NOMO-1 treated with DMSO at 0.1 percent for 48 hours (cell line): ENCODE measurements around the gene MOXD1.
A peak's percentile ranks its signal among the peaks of the same experiment; 100 is the strongest.
"Not testable (repeated sequence)": the region's sequence is repeated elsewhere in the genome, so short reads cannot be mapped to it uniquely, and the experiment has no call there.

Source experiments
- DNase-seq: peaks from one replicate; lab custom pipeline; 2025; ENCODE audit not compliant: unreplicated experiment; lab: John Stamatoyannopoulos, UW

MOXD1 gene

DNA sequence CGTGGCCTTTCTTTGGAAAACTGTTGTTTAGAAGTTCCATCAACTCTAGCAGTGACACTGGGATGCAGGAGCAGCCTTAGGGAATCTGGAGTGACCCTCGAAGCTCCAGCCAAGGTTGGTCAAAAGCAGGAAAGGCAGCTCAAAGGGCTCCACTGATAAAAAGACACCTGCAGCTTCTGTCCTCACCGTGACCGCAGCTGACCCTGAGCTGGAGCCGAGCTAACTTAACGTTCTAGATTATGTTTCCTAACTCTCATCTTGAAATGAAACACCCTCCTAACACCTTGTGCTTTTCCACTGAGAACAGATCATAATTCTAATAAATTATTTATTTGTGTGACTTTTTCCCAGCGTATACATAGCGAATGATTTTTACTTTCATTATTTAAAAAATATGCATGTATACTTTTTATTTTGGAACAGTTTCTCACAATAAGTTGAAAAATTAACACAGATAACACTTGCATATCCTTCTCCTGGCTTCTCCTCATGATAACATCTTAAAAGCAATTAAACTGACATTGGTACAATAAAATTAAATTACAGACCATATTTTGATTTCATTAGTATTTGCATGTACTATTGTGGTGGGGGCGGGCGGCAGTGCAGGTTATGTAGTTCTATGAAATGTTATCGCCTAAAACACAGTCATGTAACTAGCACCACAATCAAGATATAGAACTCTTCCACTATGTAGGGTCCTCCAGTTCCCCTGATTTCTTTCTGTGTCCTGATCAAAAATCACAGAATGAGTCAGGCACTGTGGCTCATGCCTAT, 116.1 kb downstream of the MOXD1 start:
- no peak for DNase-seq

DNA sequence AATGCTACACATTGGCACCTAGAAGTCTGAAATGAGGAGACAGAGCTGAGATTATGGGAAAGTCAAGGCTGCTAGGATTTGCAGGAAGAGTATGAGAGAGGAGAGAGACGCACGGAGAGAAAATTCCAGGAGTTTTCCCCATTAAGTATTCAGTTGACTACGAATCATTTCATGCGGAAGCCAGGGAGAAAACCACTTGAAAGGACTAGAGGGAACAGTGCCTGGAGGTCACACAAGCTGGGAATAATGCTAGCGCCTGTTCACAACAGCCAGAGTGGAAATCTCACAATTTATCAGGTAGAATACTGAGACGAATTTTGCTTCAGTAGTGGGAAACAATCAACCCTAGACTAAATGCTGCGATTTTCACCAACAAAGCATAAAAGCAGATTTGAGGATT, 118.6 kb downstream of the MOXD1 start:
- DNase-seq: no peak

DNA sequence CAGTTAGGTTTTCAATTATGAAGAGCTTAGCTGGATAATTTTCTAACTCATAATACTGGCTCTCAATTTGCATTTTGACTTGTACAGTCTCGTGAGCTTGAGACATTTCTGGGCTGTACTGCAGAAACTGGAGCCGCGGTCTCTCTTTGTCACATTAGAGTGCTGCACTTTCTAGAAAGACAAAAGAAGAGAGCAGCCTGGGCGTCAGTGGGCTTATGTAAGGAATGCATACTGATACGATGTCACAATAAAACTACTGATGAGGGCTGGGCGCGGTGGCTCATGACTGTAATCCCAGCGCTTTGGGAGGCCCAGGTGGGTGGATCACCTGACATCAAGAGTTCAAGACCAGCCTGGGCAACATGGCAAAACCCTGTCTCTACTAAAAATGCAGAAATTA, 120.8 kb downstream of the MOXD1 start:
- DNase-seq: no peak

DNA sequence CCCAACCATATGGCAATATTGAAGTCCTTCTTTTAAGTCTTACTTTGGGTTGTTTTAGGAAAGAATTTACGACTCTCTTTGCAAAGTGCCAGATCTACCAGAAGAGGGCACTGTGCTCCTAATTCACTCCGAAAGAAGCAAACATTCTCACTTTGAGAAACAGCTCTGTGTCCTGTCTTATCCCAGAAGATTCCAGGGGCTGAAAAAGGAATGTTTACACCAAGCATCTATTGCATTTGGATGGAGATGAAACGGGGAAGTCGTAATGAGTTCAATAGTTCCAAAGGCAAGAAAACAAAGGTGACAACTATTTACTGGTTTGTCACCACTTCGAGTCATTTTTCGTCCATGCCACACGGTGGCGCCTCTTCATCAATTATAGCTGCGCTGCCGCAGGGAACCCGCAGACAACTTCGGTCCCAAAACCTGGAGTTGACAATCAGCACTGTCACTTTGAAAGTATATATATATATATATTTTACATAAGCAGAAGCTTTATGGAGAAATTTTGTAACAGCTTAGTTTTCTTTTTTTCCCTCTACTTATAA, 121.6 kb downstream of the MOXD1 start:
- DNase-seq: peak; percentile 69

DNA sequence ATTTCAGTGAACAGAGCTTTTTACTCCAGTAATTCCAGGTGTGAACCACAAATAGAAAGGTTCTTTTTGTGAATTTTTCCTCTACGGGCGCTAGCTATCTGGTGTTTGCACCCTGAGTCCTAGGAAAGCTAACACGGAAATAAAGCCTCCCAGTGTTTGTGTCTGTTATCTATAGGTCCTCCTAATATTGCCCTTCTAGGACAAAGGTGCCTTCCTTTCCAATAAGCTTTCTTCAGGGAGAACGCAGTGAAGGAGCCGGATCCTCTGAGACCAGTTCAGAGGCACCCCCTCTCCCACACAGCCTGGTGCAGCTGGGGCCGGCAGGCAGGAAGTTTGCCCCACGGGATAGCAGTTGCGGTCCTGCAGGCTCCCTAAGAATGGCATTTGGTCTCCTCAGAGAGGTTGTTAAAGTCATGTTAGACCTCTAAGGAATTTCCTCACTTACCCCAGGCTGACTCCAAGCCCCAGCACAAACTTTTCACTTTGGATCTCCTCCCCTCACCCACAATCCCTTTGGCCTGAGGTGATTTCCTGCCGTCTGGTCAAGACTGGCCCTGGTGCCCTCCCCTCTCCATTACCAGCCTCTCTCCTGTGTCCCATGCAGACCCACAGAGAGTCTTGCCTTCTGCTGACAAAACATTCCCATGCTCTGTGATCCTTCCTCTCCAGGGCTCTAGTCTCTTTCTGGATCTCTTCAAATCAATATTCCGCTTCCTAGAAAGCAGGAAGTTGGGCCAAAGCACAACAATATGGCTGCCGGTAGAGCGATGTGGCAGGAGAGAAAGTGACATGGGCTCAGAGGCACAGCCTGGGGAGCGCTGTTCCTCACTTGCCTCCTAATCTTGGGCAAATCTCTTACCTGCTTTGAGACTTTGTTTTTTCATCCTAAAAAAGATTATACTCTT, 126.0 kb downstream of the MOXD1 start:
- no peak for DNase-seq

DNA sequence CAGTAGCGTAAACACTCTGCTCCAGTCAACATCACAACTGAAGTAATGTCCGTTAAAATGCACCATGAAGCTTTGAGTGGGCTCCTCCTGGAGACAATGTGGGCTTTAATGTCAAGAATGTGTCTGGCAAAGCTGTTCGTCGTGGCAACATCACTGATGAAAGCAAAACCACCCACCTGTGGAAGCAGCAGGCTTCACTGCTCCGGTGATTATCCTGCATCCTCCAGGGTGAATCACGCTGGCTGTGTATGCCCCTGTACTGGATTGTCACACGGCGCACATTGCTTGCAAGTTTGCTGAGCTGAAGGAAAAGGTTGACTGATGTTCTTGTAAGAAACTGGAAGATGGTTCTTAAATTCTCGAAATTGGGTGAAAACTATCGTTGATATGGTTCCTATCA, 128.5 kb downstream of the MOXD1 start:
- DNase-seq: no peak

DNA sequence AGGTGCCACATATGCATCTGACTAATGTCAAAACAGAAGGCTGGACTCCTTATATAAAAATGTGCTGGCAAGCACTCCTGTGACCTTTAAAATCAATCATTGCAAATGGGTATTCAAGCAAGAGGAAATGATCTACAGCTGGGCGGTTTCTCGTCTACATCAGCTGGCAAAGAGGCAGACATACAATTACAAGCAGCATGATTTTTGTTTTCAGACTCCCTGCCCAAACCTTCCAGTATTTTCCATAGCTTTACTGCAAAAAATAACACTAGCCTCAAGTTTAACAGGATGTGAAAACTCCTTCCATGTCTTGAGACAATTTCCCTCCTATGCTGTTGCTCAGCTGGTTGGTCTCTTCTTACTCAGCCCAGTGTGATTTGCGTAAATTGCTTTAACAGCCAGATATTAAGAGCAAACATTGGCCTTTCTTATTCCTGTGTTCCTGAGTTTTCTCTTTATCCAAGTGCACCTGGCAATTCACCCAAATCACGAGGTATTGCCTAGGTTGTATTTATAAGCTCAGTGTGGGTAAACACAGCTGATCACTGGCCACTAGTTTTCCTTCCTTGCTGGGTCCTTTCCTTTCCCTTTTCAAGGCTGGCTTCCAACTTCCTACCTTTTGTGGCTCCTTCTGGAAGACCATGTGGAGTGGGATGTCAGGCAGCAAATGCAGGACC, 130.4 kb downstream of the MOXD1 start:
- no peak for DNase-seq

DNA sequence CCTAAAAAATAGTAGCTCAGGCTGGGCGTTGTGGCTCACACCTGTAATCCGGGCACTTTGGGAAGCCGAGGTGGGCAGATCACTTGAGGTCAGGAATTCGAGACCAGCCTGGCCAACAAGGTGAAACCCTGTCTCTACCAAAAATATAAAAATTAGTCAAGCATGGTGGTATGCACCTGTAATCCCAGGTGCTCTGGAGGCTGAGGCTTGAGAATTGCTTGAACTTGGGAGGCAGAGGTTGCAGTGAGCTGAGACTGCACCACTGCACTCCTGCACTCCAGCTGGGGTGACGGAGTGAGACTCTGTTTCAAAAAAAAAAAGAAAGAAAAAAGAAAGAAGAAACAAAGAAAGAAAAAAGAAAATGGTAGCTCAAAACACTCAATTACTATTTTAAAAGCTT, 132.6 kb downstream of the MOXD1 start:
- DNase-seq: not testable (repeated sequence)

DNA sequence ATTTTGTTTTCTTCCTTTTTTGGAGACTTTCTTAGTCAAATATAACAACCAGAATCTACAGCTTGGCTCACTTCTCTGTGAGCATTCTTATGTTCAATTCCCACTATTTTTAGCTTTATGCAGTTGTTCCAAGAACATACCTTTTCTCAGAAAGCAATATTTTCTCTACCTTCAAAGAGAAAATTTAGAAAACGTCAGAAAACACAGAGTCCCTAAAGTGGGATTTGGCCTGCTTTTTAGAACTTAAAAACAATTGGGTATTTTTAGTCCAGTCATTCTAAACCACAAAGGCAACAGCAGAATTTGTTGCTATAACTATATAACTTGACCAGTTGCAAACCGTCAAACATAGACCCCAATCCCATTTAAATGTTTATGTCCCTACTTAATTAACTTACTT, 133.1 kb downstream of the MOXD1 start:
- DNase-seq: no peak

DNA sequence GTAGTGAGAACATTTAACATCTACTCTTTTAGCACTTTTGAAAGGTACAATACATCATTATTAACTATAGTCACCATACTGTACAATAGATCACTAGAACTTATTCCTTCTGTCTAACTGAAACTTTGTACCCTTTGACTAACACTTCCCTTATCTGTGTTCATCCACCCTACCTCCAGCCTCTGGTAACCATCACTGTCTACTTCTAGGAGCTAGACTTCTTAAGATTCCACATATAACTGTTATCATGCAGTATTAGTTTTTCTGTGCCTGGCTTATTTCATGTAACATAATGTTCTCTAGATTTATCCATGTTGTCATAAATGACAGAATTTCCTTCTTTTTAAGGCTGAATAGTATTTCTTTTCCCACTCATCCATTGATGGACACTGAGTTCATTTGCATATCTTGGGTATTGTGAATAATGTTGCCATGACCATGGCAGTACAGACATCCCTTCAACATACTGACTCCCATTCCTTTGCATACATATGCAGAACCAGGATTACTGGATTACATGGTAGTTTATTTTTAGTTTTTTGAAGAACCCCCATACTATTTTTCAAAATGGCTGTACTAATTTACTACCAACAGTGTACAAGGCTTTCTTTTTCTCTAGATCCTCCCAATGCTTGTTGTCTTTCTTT, 135.7 kb downstream of the MOXD1 start:
- DNase-seq: no peak

DNA sequence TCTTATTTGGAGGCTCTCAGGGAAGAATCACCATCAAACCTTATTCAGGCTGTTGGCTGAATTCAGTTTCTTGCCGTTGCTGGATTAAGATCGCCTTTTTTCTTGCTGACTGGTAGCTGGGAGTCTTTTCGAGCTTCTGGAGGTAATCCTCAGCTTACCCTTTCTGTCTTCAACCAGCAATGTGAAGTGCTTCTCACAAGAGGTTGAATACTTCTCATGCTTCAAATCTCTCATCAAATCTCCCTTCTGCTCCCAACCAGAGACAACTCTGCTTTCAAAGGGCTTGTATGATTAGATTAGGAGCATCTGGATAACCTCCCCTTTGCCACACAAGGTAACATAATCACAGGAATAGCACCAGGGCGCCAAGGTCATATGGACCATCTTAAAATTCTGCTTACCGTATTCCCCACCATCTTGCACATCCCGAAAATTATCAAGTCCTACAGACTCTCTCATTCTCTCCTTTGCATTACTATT, 137.2 kb downstream of the MOXD1 start:
- no peak for DNase-seq

DNA sequence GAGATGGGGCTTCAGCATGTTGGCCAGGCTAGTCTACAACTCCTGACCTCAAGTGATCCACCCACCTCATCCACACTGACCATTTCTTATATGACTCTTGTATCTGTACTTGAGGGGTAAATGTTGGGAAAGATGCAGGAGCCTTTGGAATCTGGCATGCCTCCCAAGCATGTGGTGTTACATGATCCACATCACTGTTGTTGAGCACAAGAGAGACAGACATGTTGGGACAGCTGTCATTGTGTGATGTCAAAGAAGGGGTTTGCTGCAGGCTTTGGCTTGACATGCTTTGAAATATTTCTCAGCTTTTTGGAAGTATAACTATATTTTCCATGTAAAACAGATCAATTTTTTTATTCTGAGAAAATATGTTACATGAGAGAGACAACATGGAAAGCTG, 139.9 kb downstream of the MOXD1 start:
- no peak for DNase-seq

DNA sequence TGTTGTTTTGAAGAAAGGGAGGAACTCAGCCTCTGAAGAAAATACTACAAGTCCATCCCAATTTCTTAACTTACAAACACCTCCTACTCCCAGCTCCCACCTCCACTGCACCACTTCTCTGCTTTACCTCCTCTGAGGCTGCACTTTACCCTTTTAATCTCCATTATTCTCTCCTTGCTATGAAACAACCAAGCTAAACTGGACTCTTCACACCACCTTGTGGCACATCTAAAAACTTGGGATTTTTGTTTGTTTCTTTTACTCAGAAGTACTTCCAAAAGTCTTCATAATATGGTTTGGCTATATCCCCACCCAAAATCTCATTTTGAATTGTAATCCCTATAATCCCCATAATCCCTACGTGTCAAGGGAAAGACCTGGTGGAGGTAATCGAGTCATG, 142.2 kb downstream of the MOXD1 start:
- DNase-seq: no peak

DNA sequence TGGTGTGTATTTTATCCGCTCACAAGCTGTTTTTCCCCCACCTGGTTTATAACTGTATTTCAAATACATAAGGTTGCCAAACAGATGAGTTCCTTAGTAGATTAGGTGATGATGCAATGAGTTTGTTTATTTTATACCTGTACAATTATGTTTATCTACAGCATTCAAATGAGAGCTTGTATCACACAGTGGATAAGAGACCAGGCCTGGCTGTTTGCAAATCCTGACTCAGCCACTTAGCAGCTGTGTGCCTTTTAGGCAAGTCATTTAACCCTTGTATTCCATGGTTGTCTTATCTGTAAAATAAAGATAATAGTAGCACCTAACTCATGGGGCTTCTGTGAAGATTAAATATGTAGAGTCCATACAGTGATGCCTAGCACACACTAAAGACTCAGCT, 143.7 kb downstream of the MOXD1 start:
- DNase-seq: no peak

DNA sequence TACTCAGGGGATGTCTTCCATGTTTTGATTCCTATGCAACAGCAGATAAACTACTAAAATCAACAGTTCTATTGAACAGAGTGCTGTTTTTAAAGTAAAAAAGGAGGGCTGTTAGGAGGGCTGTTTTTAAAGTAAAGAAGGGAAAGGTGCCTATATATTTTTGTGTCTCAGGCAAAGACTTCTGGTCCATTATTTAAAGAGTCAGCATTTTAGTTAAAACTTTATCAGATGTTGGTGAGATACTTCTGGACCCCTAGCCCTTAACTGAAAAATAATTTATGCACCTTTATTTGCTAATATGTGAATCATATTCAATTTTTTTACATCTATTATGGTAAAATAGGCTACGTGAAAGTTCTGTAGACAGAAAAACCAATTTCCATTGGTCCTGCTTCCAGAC, 144.8 kb downstream of the MOXD1 start:
- DNase-seq: no peak

DNA sequence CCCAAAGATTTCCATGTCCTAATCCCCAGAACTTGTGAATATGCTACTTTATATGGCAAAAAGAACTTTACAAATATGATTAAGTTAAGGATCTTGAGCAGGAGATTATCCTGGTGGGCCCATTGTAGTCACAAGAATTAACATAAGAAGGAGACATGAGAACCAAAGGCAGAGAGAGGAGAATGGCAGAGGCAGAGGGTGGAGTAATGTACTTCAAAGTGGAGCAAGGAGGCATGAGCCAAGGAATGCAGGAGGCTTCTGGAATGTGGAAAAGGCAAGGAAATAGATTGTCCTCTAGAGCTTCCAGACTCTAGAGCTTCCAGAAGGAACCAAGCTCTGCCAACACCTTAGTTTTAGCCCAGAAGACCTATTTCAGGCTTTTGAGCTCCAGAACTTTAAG, 147.4 kb downstream of the MOXD1 start:
- no peak for DNase-seq

DNA sequence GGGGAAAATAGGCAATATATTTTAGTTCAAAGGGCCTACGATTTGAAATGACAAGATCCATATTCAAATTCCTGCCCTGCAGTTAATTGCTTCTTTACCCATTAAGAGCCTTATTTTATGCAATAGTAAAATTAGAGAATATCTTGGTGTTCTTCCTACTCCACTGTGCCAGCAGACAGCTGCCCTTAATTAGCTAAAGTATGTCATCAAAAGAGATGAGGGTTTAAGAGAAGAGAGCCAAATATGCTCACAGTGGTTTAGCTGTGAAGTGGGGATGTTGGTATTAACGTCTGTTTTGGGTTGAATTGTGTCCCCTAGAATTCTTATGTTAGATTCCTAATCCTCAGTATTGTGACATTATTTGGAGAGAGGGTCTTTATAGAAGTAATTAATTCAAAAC, 148.1 kb downstream of the MOXD1 start:
- no peak for DNase-seq

DNA sequence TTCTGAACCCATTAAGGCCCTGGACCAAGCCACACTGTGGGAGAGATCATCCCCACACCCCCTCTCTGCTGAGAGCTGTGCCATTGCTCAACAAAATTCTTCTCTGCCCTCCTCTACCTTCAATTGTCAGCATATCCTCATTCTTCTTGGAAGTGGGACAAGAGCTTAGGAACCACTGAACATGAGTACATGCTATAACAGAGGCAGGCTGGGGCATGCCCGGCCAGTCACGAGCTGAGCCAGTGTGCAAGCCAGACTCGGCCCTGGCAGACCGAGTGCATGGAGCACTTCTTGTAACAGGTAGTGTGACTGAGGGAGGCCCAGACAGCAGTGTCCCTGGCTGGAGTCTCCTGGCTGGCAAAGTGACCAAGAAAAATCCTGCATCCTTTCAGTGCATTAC, 149.2 kb downstream of the MOXD1 start:
- DNase-seq: no peak

DNA sequence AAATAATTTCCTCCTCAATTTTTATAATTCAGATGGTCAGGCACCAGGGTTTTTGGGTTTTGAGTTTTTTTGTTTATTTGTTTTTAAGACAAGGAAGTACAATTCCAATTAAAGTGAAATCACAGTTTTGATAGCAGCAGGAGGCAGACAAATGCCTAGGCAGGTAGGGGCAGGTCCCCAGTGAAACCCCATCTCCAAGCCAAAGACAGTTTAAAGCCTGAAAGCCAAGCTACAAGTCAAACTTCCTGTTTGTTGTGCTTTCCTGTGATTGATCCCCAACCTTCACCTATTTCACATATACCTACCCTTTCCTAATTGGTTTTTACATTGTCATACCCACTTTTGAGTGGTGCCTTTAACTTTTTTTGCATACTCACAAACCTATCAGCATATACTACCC, 149.6 kb downstream of the MOXD1 start:
- DNase-seq: no peak

DNA sequence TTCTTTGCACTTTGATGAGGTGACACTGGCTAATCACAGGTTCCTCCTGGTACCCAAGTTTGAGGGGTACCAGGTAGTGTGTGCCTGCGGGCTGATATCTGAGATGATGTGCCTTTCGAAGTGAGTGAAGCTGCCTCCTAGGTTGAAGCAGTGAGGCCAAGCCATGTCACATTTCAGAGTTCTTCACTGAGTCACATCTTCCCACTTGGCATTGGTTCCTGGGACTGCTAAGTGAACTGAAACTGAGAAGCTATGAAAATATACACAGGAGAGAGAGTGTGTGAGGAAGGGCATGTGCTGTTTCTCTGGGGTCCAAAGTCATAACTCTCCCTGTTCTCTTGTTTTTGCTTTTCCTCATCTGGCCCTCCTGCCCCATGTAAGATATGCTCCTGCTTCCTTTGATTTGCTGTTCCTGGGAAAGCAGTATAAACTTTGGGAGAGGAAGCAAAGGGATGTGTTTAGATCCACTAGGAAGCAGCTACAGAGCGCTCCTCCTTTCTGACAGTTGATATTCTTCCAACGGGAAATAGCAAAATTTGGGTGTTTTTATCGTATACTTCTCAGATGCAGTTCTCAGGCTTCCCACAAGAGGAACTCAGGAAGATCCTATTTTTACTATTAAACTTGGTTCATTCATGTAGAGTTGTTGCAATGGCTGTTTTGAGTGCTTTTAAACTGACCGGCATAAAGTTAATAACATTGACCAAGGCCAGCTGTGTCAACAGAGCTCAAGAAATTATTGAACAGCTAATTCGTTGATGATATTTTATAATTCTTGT, 153.7 kb downstream of the MOXD1 start:
- no peak for DNase-seq
